Right ventricle myocardium inferior (tissue), 1 donor: ENCODE data around the gene NR1I3. TPM values are rescaled to one million over a fixed set of nuclear protein-coding genes. Genes with fewer than 3 reads are reported as not detected.

Experiments used
- ATAC-seq: fragments of 200-7000 bp; cut with Tn5 transposase; one replicate; pipeline ENCODE4 v1.9.1; 2020; ENCODE audit warnings: mild to moderate bottlenecking, moderate library complexity
- DNase-seq: peaks from one replicate; pipeline ENCODE4 v3.0.0; 2021; ENCODE audit errors: missing footprints
- intact Hi-C: fragments of 100-400 bp; cut with DNase I; formaldehyde crosslinking; loops from one replicate; pipeline ENCODE4 v1.11.0; 2022
- microRNA-seq: library from miRNA; unstranded; fragments of <30 nt; microRNA quantifications from one replicate; pipeline ENCODE4 v1.2.0, GENCODE V29; 2020
- total RNA-seq: library from RNA; stranded (reverse); fragmentation: NEBNext Ultra II Directional; extraction: Animal tissue kit (Norgen Biotek cat#: 25700); gene quantifications from one replicate; pipeline ENCODE4 v1.2.1, GENCODE V29; 2021
- donor health status: DM: no; HTN: yes; CAD: no; lungs with severe emphysema.

The NR1I3 gene
- total RNA-seq, 1 donor from 2014 or later: not detected

DNA sequence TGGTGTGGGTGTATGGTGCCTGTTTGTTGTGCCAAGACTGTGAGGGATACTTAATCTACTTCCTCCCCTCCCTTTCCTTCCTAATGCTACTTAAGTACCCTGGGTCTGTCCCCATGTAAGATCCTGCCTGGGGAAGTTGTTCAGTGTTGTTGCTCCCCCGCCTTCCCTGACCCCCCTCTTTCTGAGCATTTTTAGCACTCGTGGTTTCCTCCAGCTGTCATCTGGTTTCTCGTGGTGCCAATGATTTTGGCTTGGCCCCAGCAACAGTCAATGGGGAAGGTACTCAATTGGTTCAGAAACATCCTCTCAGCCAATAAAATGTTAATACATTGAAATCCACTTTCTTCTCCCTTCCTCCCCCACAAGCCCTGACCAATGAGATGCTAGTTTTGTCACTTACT lies 52.7 kb downstream of the NR1I3 start:
- peak; percentile 85 for DNase-seq
- intact Hi-C loops: no loop called here
- ATAC-seq: peak; percentile 72

DNA sequence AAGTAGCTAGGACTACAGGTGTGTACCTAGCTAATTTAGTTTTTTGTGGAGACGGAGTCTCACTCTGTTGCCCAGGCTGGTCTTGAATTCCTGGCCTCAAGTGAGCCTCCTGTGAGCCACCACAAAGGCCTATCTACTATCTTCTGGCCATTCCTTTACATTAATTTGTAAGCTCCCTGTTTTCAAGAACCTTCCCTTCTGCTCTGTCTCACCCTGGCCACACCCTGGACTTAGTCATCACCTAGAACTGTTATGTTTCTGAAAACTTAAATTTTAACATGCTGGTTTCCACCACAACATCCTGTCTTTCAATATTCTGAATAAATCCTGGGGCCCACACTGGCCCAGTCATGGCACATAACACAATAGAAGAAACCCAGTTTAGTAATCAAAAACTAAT lies 55.8 kb downstream of the NR1I3 start:
- intact Hi-C loops: no loop called here
- ATAC-seq: no peak

GRCh38 chr1:161180639-161181038 lies 57.4 kb downstream of the NR1I3 start:
- intact Hi-C loops: no loop called here
- ATAC-seq: no peak
- no peak for DNase-seq

More for the DNA sequence above, 55.8 kb downstream of the NR1I3 start:
- no peak for DNase-seq

- intact Hi-C loops: no loop called here
- no peak for DNase-seq
- no peak for ATAC-seq
Measured at GRCh38 chr1:161179698-161180097, 58.3 kb downstream of the NR1I3 start.

Small RNA genes lying within 50 kb of the gene (microRNA-seq; reads per million reads assigned to microRNA genes)
- gene MIR5187: not detected

Other genes with a start within 250 kb of the NR1I3 start
- 9.8 TPM for gene F11R, start 217.1 kb downstream of the NR1I3 start, total RNA-seq
- gene TSTD1, start 199.2 kb downstream of the NR1I3 start, total RNA-seq: 10.5 TPM
- gene USF1, start 192.2 kb downstream of the NR1I3 start, total RNA-seq: 33.7 TPM
- gene ARHGAP30, start 168.3 kb downstream of the NR1I3 start, total RNA-seq: 3.7 TPM
- not detected for gene NECTIN4, start 148.6 kb downstream of the NR1I3 start, total RNA-seq
- gene KLHDC9, start 139.8 kb downstream of the NR1I3 start, total RNA-seq: 6.5 TPM
- gene PFDN2, start 120.2 kb downstream of the NR1I3 start, total RNA-seq: 62.8 TPM
- gene NIT1, start 120.1 kb downstream of the NR1I3 start, total RNA-seq: 36.5 TPM
- 29.2 TPM for gene DEDD, start 105.5 kb downstream of the NR1I3 start, total RNA-seq
- gene UFC1, start 84.2 kb downstream of the NR1I3 start, total RNA-seq: 82.8 TPM
- gene USP21, start 78.7 kb downstream of the NR1I3 start, total RNA-seq: 19.5 TPM
- 13.5 TPM for gene PPOX, start 71.8 kb downstream of the NR1I3 start, total RNA-seq
- 20.9 TPM for gene B4GALT3, start 60.7 kb downstream of the NR1I3 start, total RNA-seq
- gene ADAMTS4, start 39.1 kb downstream of the NR1I3 start, total RNA-seq: 13.0 TPM
- 334 TPM for gene NDUFS2, start 35.8 kb downstream of the NR1I3 start, total RNA-seq
- 38.3 TPM for gene FCER1G, start 22.9 kb downstream of the NR1I3 start, total RNA-seq
- gene APOA2, start 14.6 kb downstream of the NR1I3 start, total RNA-seq: not detected
- gene TOMM40L, start 12.1 kb downstream of the NR1I3 start, total RNA-seq: 39.1 TPM
- 0.60 TPM for gene PCP4L1, start 20.5 kb upstream of the NR1I3 start, total RNA-seq
- 4.4 TPM for gene MPZ, start 71.8 kb upstream of the NR1I3 start, total RNA-seq
- gene SDHC, start 76.2 kb upstream of the NR1I3 start, total RNA-seq: 407 TPM
- not detected for gene CFAP126, start 129.7 kb upstream of the NR1I3 start, total RNA-seq